Glutamatergic neuron (in vitro differentiated cells): ENCODE measurements around the gene SSRP1. TPM values are rescaled to one million over a fixed set of nuclear protein-coding genes. Genes with fewer than 3 reads are reported as not detected.
A peak's percentile ranks its signal among the peaks of the same experiment; 100 is the strongest.

Experiments
- DNase-seq: peaks from one replicate; pipeline ENCODE4 v3.0.0; 2022
- H3K27ac Mint-ChIP-seq: one replicate; pipeline ENCODE4 v1.8.0; 2020; ENCODE audit warnings: mild to moderate bottlenecking, mixed read lengths, inconsistent platforms; ENCODE audit not compliant: unreplicated experiment
- H3K27me3 Mint-ChIP-seq: one replicate; pipeline ENCODE4 v1.8.0; 2020; ENCODE audit warnings: mild to moderate bottlenecking, moderate library complexity, mixed read lengths, inconsistent platforms; ENCODE audit not compliant: unreplicated experiment
- H3K36me3 Mint-ChIP-seq: one replicate; pipeline ENCODE4 v1.8.0; 2020; ENCODE audit warnings: mild to moderate bottlenecking, mixed read lengths, inconsistent platforms; ENCODE audit not compliant: unreplicated experiment
- H3K4me1 Mint-ChIP-seq: one replicate; pipeline ENCODE4 v1.8.0; 2020; ENCODE audit warnings: mild to moderate bottlenecking, low read depth, mixed read lengths, inconsistent platforms; ENCODE audit not compliant: unreplicated experiment
- H3K4me3 Mint-ChIP-seq: one replicate; pipeline ENCODE4 v1.8.0; 2020; ENCODE audit warnings: mild to moderate bottlenecking, mixed read lengths, inconsistent platforms; ENCODE audit not compliant: unreplicated experiment
- H3K9me3 Mint-ChIP-seq: one replicate; pipeline ENCODE4 v1.8.0; 2020; ENCODE audit warnings: mild to moderate bottlenecking, moderate library complexity, mixed read lengths, inconsistent platforms; ENCODE audit not compliant: unreplicated experiment
- CTCF ChIP-seq: fragments of 200-600 bp; sonication (generic); IDR thresholded peaks from one replicate; pipeline ENCODE4 v1.5.0; 2021; ENCODE audit not compliant: partially characterized antibody, unreplicated experiment
- total RNA-seq: library from RNA; stranded (reverse); fragmentation: NEBNext Ultra II Directional; extraction: Animal tissue kit (Norgen Biotek cat#: 25700); gene quantifications from one replicate; pipeline ENCODE4 v1.2.1, GENCODE V29; 2021; ENCODE audit not compliant: unreplicated experiment

The SSRP1 gene
- total RNA-seq, 1 donor from 2014 or later = 91.4 TPM

GRCh38 chr11:57310091-57310490 lies 25.6 kb downstream of the SSRP1 start:
- DNase-seq = no peak
- no peak for TF ChIP-seq CTCF
- Mint-ChIP-seq H3K36me3 (peaks cover 11% of the 10 kb centered on the region), H3K4me3 (peak overlapping the region; percentile 41), H3K4me1 (peaks cover 52% of the 10 kb centered on the region), H3K9me3 (peaks cover 23% of the 10 kb centered on the region), H3K27ac (peak overlapping the region; percentile 6), H3K27me3 (peaks cover 18% of the 10 kb centered on the region)

GRCh38 chr11:57309106-57310059 lies 26.3 kb downstream of the SSRP1 start:
- H3K36me3 Mint-ChIP-seq = peaks cover 11% of the 10 kb centered on the region
- H3K27me3 Mint-ChIP-seq = peaks cover 18% of the 10 kb centered on the region
- peaks cover 23% of the 10 kb centered on the region for H3K9me3 Mint-ChIP-seq
- H3K27ac Mint-ChIP-seq = peak overlapping the region; percentile 6
- peak overlapping the region; percentile 41 for H3K4me3 Mint-ChIP-seq
- no peak for TF ChIP-seq CTCF
- peaks cover 53% of the 10 kb centered on the region for H3K4me1 Mint-ChIP-seq
- no peak for DNase-seq

GRCh38 chr11:57308426-57309060 lies 27.1 kb downstream of the SSRP1 start:
- H3K27ac Mint-ChIP-seq = peak overlapping the region; percentile 4
- peaks cover 11% of the 10 kb centered on the region for H3K36me3 Mint-ChIP-seq
- peaks cover 18% of the 10 kb centered on the region for H3K27me3 Mint-ChIP-seq
- H3K4me1 Mint-ChIP-seq = peaks cover 56% of the 10 kb centered on the region
- H3K4me3 Mint-ChIP-seq = no peak overlapping the region
- H3K9me3 Mint-ChIP-seq = peaks cover 23% of the 10 kb centered on the region
- no peak for DNase-seq
- no peak for TF ChIP-seq CTCF

GRCh38 chr11:57307666-57308270 lies 27.9 kb downstream of the SSRP1 start:
- Mint-ChIP-seq H3K4me1 (peaks cover 62% of the 10 kb centered on the region), H3K36me3 (peaks cover 11% of the 10 kb centered on the region), H3K27me3 (peaks cover 21% of the 10 kb centered on the region), H3K4me3 (peak overlapping the region; percentile 46), H3K9me3 (peaks cover 26% of the 10 kb centered on the region), H3K27ac (no peak overlapping the region)
- TF ChIP-seq CTCF = no peak
- DNase-seq = no peak
